Medulla oblongata (tissue), 1 donor: Measurements from ENCODE around the gene RAMAC.
"Not testable (repeated sequence)": the region's sequence is repeated elsewhere in the genome, so short reads cannot be mapped to it uniquely, and the experiment has no call there.

Experiments used
- DNase-seq: peaks from one replicate; pipeline ENCODE4 v3.0.0-alpha.2; 2015; ENCODE audit errors: extremely low spot score

The RAMAC gene

GRCh38 chr15:82985688-82986441 is at the start of gene RAMAC:
Gene RAMAC (plus strand): TSS chr15:82986210. CDS start chr15:82989019, 2,809 bp downstream.
- peak; percentile 98 for DNase-seq

DNA sequence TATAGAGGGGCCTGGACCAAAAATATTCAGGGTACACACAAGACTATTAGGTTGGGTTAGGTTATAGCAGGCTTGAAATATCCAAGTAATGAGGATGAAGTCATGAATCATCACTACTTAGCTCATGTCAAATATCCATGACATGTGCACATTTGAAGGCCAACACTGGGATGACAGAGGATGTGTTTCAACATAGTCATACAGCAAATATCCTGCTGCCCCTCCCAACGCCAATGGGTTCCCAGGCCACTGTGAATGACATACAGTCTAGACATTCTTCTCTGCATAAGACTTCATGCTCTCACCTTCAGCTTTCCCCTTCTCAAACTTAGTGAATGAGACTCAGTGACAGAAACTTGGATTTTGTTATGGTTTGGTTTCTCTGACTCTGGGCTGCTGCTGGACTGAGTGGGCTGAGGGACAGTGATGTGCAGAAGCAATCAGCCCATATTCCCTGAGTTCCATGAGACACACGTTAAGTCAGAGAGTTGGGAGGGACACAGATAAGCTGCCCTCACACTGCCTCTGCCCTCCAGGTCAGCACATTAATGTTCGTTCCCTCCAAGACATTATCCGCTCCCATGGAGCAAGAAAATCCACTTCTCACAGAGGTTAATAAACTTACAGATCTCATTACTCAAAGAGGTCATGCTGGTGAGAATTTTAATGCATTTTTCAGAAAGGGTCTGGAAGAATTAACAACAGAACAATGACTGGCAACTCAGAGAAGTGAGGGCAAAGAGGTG is 48.9 kb upstream of the RAMAC start:
- no peak for DNase-seq

DNA sequence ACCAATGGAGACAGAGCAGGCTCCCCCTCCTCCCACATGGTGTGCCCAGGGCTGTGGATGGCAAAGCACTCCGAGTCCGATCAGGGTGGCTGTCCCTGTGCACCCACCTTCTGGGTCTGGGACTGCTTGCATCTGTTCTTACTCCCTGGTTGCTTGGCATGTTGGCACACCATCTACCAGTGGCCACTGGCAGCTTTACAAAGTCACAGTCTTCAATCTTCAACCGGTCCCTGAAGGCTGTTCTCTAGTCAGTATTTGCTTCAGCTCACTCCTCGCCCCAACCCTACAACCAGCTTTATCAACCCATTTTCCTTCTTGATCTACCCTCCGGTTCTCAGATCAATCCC is 48.3 kb upstream of the RAMAC start:
- no peak for DNase-seq

- DNase-seq: not testable (repeated sequence)
Observed at GRCh38 chr15:82939678-82940077, 46.3 kb upstream of the RAMAC start.

DNA sequence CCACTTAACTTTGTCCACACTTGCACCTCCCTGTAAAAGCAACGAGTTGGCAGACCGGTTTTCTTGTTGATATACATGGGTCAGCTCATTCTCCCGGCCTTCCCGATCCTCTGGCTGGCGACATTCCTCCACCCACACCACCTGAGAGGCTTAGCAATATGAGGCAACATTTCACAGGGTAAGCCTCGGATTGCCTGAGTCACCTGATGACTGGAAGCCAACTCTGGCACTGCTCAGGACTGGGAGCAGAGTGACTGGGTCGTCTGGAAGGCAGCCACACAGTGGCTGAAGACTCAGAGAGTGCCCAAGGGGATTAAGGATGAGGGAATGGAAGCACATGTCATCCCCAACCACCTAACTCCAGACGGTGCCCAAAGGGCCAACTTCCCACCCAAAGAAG is 43.3 kb upstream of the RAMAC start:
- DNase-seq: no peak

- DNase-seq: no peak
Observed at GRCh38 chr15:82943176-82943575, 42.8 kb upstream of the RAMAC start.

DNA sequence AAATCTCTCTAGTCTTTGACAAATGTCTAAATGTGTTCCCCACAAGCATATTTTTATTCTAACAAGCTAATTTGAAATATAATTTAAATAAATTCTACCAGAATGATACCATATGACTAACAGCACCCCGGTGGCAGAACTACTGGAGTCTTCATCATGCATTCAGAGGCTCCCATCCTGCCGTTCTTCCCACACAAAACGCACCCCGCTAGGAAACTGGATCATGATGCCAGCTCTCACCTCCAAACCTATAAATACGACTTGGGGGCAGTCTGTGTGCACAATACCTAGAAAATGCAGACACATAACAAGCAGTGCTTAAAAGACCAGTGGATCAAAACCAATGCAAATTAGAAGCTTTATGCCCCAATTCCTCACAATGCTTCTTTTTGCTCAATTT is 42.0 kb upstream of the RAMAC start:
- no peak for DNase-seq

GRCh38 chr15:82944821-82945220 is 41.2 kb upstream of the RAMAC start:
- DNase-seq: no peak

DNA sequence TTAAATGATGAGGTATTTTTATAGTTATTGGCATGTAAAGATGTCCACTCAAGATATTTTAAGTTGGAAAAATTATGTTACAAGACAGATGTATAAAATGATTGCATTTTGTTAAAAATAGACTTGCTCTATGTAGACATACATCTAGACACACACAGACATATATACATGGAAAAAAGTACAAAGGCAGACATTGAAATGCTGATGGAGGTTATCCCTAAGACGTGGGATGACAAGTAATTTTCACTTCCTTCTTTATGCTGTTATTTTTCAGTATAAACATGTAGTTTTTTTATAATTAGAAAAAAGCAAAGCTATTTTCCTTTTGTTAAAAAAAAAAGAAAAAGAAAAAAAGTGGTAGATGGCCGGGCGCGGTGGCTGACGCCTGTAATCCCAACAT is 40.7 kb upstream of the RAMAC start:
- DNase-seq: no peak

DNA sequence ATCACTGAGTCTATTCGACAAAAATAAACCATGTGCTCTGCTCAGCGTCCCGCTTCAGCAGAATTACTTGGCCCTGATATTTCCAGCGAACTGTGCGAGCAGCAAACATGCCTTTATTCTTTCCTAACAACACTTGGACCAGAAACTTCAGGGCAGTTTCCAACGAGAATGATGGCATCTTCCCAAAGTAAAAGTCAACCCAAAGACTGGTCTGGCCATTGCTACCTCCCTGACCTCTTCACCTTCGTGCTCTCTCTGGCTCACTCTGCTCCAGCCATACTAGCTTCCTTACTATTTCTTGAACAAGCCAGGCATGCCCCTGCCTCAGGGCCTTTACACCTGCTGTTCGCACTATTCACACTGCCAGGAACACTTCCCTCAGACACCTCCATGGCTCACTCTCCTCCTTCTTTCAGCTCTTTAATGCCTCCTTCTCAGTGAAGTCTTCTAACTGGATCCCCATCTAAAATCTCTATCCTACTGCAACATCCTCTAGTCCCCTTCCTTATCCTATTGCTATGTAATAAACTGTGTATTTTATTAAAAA is 39.8 kb upstream of the RAMAC start:
- no peak for DNase-seq

- no peak for DNase-seq
Observed at GRCh38 chr15:82950295-82950694, 35.7 kb upstream of the RAMAC start.

- no peak for DNase-seq
Observed at GRCh38 chr15:82950746-82951370, 35.2 kb upstream of the RAMAC start.

DNA sequence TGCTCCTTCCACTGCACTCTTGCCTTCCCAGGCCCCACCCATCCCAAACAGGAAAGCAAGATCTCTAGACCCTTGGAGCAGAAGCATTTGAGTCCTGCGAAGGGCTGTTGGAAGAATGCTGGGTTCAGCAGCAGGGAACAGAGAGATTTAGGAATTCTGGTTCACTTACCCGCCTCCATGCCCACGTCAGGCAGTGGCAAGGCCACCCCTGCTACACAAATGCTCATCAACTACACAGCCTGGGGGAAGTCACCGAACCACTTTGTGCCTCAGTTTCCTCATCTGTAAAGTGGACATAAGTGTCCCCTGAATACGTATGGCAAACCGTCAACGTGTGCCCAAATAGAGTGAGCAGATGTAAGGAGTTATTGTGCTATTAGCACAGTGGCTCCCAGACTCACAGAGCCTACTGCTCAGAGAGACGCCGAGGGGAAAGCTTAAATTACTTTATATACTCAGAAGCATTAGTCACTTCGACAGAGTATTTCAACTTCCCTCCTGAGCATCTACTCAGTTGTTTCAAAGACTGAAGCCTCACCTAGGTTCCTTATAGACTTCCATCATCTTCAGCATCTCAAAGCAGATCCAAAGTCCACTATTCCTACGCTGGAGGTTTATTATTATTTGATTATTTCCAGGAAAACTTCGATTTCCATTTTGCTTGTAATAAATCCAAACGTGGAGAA is 34.4 kb upstream of the RAMAC start:
- no peak for DNase-seq

GRCh38 chr15:82952158-82953081 is 33.6 kb upstream of the RAMAC start, which contains the start of gene HOMER2:
Gene HOMER2 (minus strand): TSS chr15:82952720. CDS start chr15:82952535, 185 bp downstream.
- DNase-seq: peak; percentile 22

GRCh38 chr15:82958638-82959037 is 27.4 kb upstream of the RAMAC start:
- no peak for DNase-seq

DNA sequence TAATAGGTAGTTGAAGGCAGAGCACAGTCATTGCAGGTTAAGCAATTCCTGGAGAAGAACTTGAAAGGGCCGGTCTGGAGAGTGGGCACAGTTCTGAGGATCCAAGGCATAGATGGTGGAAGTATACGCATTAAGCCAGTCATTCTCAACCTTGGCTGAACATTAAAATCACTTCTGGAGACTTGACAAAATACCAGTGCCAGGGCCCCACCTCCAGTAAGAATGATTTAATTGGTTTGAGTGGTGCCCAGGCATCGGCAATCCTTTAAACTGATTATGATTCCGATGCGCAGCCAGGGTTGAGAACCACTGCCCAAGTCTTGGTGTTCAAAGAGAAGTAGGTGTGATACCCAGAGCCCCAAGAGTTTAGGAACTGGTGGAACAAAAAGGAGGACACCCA is 26.6 kb upstream of the RAMAC start:
- no peak for DNase-seq

DNA sequence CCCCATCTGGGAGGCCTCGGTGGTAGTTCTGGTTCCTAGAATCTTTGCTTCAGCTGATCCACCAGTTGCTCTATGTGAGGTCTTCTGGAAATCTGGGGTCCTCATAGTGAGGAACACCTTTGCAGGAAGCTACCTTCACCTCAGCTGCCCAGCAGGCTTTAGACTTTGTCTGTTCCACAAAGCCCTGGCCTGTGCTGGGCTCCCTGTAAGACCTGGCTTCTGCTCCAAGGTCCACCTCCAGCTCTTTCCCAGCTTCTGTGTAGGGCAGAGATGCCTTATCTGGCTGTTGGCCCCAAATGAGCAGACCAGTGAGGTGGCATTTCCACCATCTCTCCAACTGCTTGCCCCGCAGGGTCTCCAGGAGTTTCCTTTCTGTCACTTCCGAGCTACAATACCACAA is 25.2 kb upstream of the RAMAC start:
- no peak for DNase-seq

GRCh38 chr15:82963471-82964341 is 22.3 kb upstream of the RAMAC start:
- no peak for DNase-seq

- DNase-seq: no peak
Observed at GRCh38 chr15:82964890-82965289, 21.1 kb upstream of the RAMAC start.

DNA sequence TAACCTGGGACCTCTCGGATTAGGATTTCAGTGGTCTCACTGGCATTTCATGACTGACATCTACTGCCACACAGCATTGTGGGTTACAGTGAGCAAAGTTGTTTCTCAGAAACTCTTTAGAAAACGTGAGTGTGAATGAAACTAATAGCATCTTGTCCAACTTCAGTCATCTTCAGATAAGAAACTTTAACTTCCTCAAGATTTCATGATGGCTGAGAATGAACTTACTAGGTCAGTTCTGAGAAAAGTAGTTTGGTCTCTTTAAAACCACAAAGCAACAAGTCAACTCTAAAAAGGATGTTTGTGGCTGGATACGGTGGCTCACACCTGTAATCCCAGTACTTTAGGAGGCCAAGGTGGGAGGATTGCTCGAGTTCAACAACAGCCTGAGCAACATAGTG is 19.3 kb upstream of the RAMAC start:
- no peak for DNase-seq
